ENCODE measurements around the gene TECPR2.

The TECPR2 gene

GRCh38 chr14:102341566-102341965, 21.2 kb upstream of the TECPR2 start:
- no peak for DNase-seq (ENCODE audit: extremely low spot score)
- ChIA-PET POLR2A (interaction anchor here (0.8 kb wide), 1 partner anchor 21 kb away, joined by 3 read pairs; the partner anchor contains the start of genes CINP and TECPR2), CTCF (no interaction called here)

GRCh38 chr14:102342238-102342637, 20.5 kb upstream of the TECPR2 start:
- ChIA-PET CTCF (no interaction called here), POLR2A (interaction anchor here (0.8 to 0.9 kb wide), 2 partner anchors 11 to 20 kb away, joined by 3 read pairs; partner anchors contain the start of genes CINP and TECPR2)
- TF ChIP-seq ELF4 (IDR thresholded peaks at IDR 0.05) = no peak
- no peak for DNase-seq (ENCODE audit: extremely low spot score)

More at GRCh38 chr14:102341566-102341965, 21.2 kb upstream of the TECPR2 start:
- TF ChIP-seq LEF1 (IDR thresholded peaks at IDR 0.05; ENCODE audit: borderline replicate concordance) (no peak), NFRKB (IDR thresholded peaks at IDR 0.05) (no peak), CTBP1 (IDR thresholded peaks at IDR 0.05; ENCODE audit: borderline replicate concordance) (no peak), HDGF (IDR thresholded peaks at IDR 0.05; ENCODE audit: borderline replicate concordance) (no peak), ARNT (IDR thresholded peaks at IDR 0.05) (no peak), PKNOX1 (IDR thresholded peaks at IDR 0.05) (no peak), FOXK2 (IDR thresholded peaks at IDR 0.05) (no peak), ZNF384 (IDR thresholded peaks at IDR 0.05) (no peak), FOXM1 (IDR thresholded peaks at IDR 0.05; ENCODE audit: borderline replicate concordance) (no peak), ELF4 (IDR thresholded peaks at IDR 0.05) (no peak), L3MBTL2 (conservative IDR thresholded peaks at IDR 0.05) (no peak), SUZ12 (IDR thresholded peaks at IDR 0.05) (no peak), FOXA1 (IDR thresholded peaks at IDR 0.05) (no peak), SP1 (IDR thresholded peaks at IDR 0.05) (no peak)

- ChIA-PET POLR2A (no interaction called here), CTCF (no interaction called here)
- DNase-seq (ENCODE audit: extremely low spot score) = no peak
- TF ChIP-seq PKNOX1 (IDR thresholded peaks at IDR 0.05) (no peak), SP1 (IDR thresholded peaks at IDR 0.05) (no peak), ARNT (IDR thresholded peaks at IDR 0.05) (no peak), ZNF384 (IDR thresholded peaks at IDR 0.05) (no peak), TARDBP (IDR thresholded peaks at IDR 0.05) (no peak), L3MBTL2 (conservative IDR thresholded peaks at IDR 0.05) (no peak), NFRKB (IDR thresholded peaks at IDR 0.05) (no peak), ELF4 (IDR thresholded peaks at IDR 0.05) (no peak), CTBP1 (IDR thresholded peaks at IDR 0.05; ENCODE audit: borderline replicate concordance) (no peak), FOXM1 (IDR thresholded peaks at IDR 0.05; ENCODE audit: borderline replicate concordance) (no peak), BHLHE40 (IDR thresholded peaks at IDR 0.05; ENCODE audit: borderline replicate concordance) (no peak), HDGF (IDR thresholded peaks at IDR 0.05; ENCODE audit: borderline replicate concordance) (no peak), LEF1 (IDR thresholded peaks at IDR 0.05; ENCODE audit: borderline replicate concordance) (no peak)
Measured at GRCh38 chr14:102344084-102344483, 18.7 kb upstream of the TECPR2 start.

- no peak for TF ChIP-seq L3MBTL2 (conservative IDR thresholded peaks at IDR 0.05)
- no peak for TF ChIP-seq PKNOX1 (IDR thresholded peaks at IDR 0.05)
- no peak for TF ChIP-seq FOXM1 (IDR thresholded peaks at IDR 0.05; ENCODE audit: borderline replicate concordance)
- TF ChIP-seq LEF1 (IDR thresholded peaks at IDR 0.05; ENCODE audit: borderline replicate concordance) = no peak
- no peak for TF ChIP-seq SP1 (IDR thresholded peaks at IDR 0.05)
- TF ChIP-seq HDGF (IDR thresholded peaks at IDR 0.05; ENCODE audit: borderline replicate concordance) = no peak
- TF ChIP-seq SUZ12 (IDR thresholded peaks at IDR 0.05) = no peak
- TF ChIP-seq FOXA1 (IDR thresholded peaks at IDR 0.05) = no peak
- TF ChIP-seq NFRKB (IDR thresholded peaks at IDR 0.05) = no peak
- TF ChIP-seq TARDBP (IDR thresholded peaks at IDR 0.05) = no peak
- no peak for TF ChIP-seq BHLHE40 (IDR thresholded peaks at IDR 0.05; ENCODE audit: borderline replicate concordance)
- no peak for TF ChIP-seq CTBP1 (IDR thresholded peaks at IDR 0.05; ENCODE audit: borderline replicate concordance)
- TF ChIP-seq ARNT (IDR thresholded peaks at IDR 0.05) = no peak
- ChIA-PET POLR2A (no interaction called here), CTCF (no interaction called here)
- no peak for DNase-seq (ENCODE audit: extremely low spot score)
Measured at GRCh38 chr14:102344485-102344884, 18.3 kb upstream of the TECPR2 start.

- no peak for DNase-seq (ENCODE audit: extremely low spot score)
- ChIA-PET POLR2A (no interaction called here), CTCF (no interaction called here)
Measured at GRCh38 chr14:102345232-102345631, 17.5 kb upstream of the TECPR2 start.

GRCh38 chr14:102346645-102347044, 16.1 kb upstream of the TECPR2 start:
- CTCF ChIA-PET = no interaction called here
- TF ChIP-seq FOXA1 (IDR thresholded peaks at IDR 0.05) (no peak), NFRKB (IDR thresholded peaks at IDR 0.05) (no peak)
- DNase-seq (ENCODE audit: extremely low spot score) = no peak
- POLR2A ChIA-PET = no interaction called here

More at GRCh38 chr14:102345232-102345631, 17.5 kb upstream of the TECPR2 start:
- TF ChIP-seq TARDBP (IDR thresholded peaks at IDR 0.05) (no peak), PKNOX1 (IDR thresholded peaks at IDR 0.05) (no peak), LEF1 (IDR thresholded peaks at IDR 0.05; ENCODE audit: borderline replicate concordance) (no peak), HDGF (IDR thresholded peaks at IDR 0.05; ENCODE audit: borderline replicate concordance) (no peak), FOXK2 (IDR thresholded peaks at IDR 0.05) (no peak), FOXA1 (IDR thresholded peaks at IDR 0.05) (no peak)

All from HEK293T (cell line).